ENCODE measurements around the gene KRTAP5-1.

DNA sequence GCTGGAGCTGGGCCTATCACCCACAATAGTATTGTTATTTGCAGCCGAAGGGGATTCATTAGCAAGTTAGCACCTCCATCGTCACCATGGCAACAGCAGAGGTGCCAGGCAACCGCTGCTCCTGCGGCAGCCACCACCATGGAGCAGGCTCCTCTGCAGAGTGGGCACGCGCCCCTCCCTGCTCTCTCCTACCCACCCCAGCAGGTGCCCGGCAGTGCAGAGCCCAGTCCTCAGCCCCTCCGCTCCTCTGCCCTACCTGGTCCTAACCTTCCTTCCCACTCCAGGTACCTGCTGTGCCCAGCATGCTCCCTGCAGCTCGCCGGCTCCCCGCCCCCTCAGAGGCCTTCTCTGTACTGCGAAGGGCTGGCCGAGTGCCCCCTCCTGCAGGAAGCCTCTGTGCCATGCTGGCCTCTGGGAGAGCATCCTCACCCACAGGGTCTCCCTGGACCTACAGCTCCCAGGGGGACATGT is 16.6 kb downstream of the KRTAP5-1 start:
- TF ChIP-seq, protein P1, sequence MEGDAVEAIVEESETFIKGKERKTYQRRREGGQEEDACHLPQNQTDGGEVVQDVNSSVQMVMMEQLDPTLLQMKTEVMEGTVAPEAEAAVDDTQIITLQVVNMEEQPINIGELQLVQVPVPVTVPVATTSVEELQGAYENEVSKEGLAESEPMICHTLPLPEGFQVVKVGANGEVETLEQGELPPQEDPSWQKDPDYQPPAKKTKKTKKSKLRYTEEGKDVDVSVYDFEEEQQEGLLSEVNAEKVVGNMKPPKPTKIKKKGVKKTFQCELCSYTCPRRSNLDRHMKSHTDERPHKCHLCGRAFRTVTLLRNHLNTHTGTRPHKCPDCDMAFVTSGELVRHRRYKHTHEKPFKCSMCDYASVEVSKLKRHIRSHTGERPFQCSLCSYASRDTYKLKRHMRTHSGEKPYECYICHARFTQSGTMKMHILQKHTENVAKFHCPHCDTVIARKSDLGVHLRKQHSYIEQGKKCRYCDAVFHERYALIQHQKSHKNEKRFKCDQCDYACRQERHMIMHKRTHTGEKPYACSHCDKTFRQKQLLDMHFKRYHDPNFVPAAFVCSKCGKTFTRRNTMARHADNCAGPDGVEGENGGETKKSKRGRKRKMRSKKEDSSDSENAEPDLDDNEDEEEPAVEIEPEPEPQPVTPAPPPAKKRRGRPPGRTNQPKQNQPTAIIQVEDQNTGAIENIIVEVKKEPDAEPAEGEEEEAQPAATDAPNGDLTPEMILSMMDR (IDR thresholded peaks at IDR 0.05) = no peak
- no peak for TF ChIP-seq POLR2AphosphoS5 (IDR thresholded peaks at IDR 0.05; ENCODE audit: insufficient read depth in 1 of 2, low read depth in 1 of 2)
